HepG2 (cell line): ENCODE data around the gene EPN2. TPM values are rescaled to one million over a fixed set of nuclear protein-coding genes. Genes with fewer than 3 reads are reported as not detected.

Source experiments
- CC2D1A ChIP-seq: sonication (generic); formaldehyde crosslinking; IDR thresholded peaks from 2 replicates; pipeline ENCODE4 v1.8.1; 2023; ENCODE audit warnings: mild to moderate bottlenecking, missing genetic modification reagents
- DR1 ChIP-seq: sonication (generic); formaldehyde crosslinking; IDR thresholded peaks from 2 replicates; pipeline ENCODE4 v1.8.0; 2021; ENCODE audit warnings: mild to moderate bottlenecking, missing genetic modification reagents, inconsistent platforms
- MED13 ChIP-seq: sonication (generic); formaldehyde crosslinking; IDR thresholded peaks from 2 replicates; pipeline ENCODE4 v1.5.0; 2020; ENCODE audit warnings: missing genetic modification reagents
- PRMT3 ChIP-seq: sonication (generic); formaldehyde crosslinking; IDR thresholded peaks from 2 replicates; pipeline ENCODE4 v1.8.1; 2022; ENCODE audit warnings: low read depth, mild to moderate bottlenecking, moderate library complexity, missing genetic modification reagents, borderline replicate concordance
- SATB2 ChIP-seq: sonication (generic); formaldehyde crosslinking; IDR thresholded peaks from 2 replicates; pipeline ENCODE4 v1.5.0; 2020; ENCODE audit warnings: missing genetic modification reagents
- SMAD9 ChIP-seq: sonication (generic); formaldehyde crosslinking; IDR thresholded peaks from 2 replicates; pipeline ENCODE4 v1.5.1; 2020; ENCODE audit warnings: mild to moderate bottlenecking, missing genetic modification reagents
- XBP1 ChIP-seq: sonication (generic); formaldehyde crosslinking; IDR thresholded peaks from 2 replicates; pipeline ENCODE4 v1.5.0; 2020; ENCODE audit warnings: missing genetic modification reagents
- ZNF543 ChIP-seq: sonication (generic); formaldehyde crosslinking; IDR thresholded peaks from 2 replicates; pipeline ENCODE4 v1.4.0; 2020; ENCODE audit warnings: mild to moderate bottlenecking, missing genetic modification reagents
- ZNF589 ChIP-seq: sonication (generic); formaldehyde crosslinking; conservative IDR thresholded peaks from 2 replicates; pipeline ENCODE4 v1.8.0; 2022; ENCODE audit warnings: mild to moderate bottlenecking, moderate library complexity, missing genetic modification reagents
- ZNF629 ChIP-seq: sonication (generic); formaldehyde crosslinking; conservative IDR thresholded peaks from 2 replicates; pipeline ENCODE4 v1.5.0; 2020; ENCODE audit warnings: missing genetic modification reagents
- ZSCAN30 ChIP-seq: sonication (generic); formaldehyde crosslinking; IDR thresholded peaks from 2 replicates; pipeline ENCODE4 v1.5.0; 2020; ENCODE audit warnings: mild to moderate bottlenecking, missing genetic modification reagents
- ZSCAN31 ChIP-seq: sonication (generic); formaldehyde crosslinking; IDR thresholded peaks from 2 replicates; pipeline ENCODE4 v1.5.0; 2020; ENCODE audit warnings: low read depth, mild to moderate bottlenecking, missing genetic modification reagents
- polyA plus RNA-seq, 8 experiments: library from polyadenylated mRNA; depleted of rRNA in 3 of 8; stranded (reverse) in 7 of 8; unstranded in 1 of 8; fragments of >200 nt; fragmentation: Illumina TruSeq in 4 of 8; extraction: Trizol in 4 of 8; gene quantifications; 2 replicates each; pipeline versions ENCODE4 v1.2.1 to v1.2.3, GENCODE V29; 2011 to 2016; ENCODE audit warnings: low read depth in 4 of 8, missing spikeins in 1 of 8, mixed read lengths in 1 of 8; ENCODE audit not compliant: insufficient read depth in 1 of 8
- total RNA-seq, 5 experiments: library from RNA; depleted of rRNA; stranded (reverse); fragments of >200 nt; fragmentation: Illumina TruSeq; extraction: Trizol; gene quantifications; 2 replicates each; pipeline ENCODE4 v1.2.3, GENCODE V29; 2016; ENCODE audit warnings: low read depth in 1 of 5
- TF ChIP-seq, protein P1 (sequence below): sonication (generic); formaldehyde crosslinking; IDR thresholded peaks from 2 replicates; pipeline ENCODE4 v1.4.0; 2020; ENCODE audit warnings: missing genetic modification reagents, low read depth, mild to moderate bottlenecking, borderline replicate concordance
- TF ChIP-seq, protein P2 (sequence below): IDR thresholded peaks from 2 replicates; pipeline ENCODE4 v1.6.1; 2016; ENCODE audit warnings: low read depth, missing genetic modification reagents, missing compliant biosample characterization
- TF ChIP-seq, protein P3 (sequence below): sonication (generic); formaldehyde crosslinking; IDR thresholded peaks from 2 replicates; pipeline ENCODE4 v1.5.0; 2020; ENCODE audit warnings: mild to moderate bottlenecking, missing genetic modification reagents
- TF ChIP-seq, protein P4 (sequence below): sonication (generic); formaldehyde crosslinking; IDR thresholded peaks from 2 replicates; pipeline ENCODE4 v1.4.0; 2020; ENCODE audit warnings: missing genetic modification reagents, borderline replicate concordance
- TF ChIP-seq, protein P5 (sequence below): IDR thresholded peaks from 2 replicates; pipeline ENCODE4 v1.6.1; 2016; ENCODE audit warnings: missing genetic modification reagents, missing compliant biosample characterization

Gene EPN2
- total and polyA plus RNA-seq, 2 of the 13 experiments (the other 11 are each of a cell fraction or from before 2014, with no cell fraction given) = 7.8 to 19.2 TPM

DNA sequence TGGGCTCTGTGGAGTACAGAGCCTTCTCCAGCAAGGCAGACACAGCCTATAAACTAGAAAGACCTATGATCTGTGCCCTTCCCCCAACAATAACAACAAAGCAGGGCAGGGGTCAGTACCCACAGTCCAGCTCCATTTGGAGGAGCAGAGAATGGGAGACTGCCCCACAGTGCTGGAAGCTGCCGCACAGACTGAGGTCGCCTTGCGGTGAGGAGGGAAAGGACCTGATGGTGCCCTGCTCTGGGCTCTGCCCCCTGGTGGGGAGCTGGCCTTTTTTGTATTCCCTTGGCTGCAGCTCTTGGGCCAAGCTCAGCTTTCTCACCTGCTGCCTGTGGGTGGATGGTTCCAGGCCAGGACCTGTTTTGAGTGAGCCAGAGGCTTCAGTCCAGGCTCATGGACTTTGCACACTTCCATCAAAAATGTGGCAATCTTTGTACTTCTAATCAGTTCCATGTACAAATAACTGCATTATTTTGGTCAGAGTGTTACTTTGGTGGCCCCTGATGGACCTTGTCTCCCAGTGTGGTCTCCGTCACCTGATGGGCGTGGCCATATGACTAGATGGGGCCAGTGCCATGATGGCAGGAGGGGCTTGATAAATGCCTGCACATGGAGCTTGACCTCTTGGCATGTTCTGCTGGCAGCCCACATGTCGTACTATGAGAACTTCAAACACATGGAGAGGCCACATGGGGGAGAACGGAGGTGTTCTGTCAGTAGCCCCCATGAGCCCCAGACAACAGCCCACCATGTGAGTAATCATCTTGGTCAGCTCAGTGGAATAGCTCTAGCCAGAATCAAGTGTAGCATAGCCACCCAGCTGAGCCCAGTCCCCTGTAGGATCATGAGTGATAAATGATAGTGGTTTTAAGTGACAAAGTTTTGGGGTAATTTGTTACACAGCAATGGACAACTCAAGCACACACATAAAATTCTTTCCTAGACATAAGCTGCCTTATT lies 101.1 kb downstream of the EPN2 start (continued):
- no peak for TF ChIP-seq CC2D1A
- TF ChIP-seq, protein P1, sequence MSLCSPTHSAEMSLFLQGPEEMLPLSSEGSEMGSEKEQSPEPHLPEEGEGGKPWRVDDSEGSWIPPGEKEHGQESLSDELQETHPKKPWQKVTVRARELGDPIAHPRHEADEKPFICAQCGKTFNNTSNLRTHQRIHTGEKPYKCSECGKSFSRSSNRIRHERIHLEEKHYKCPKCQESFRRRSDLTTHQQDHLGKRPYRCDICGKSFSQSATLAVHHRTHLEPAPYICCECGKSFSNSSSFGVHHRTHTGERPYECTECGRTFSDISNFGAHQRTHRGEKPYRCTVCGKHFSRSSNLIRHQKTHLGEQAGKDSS = peak; percentile 54; the same call in 1 of the 2 replicates
- TF ChIP-seq ZNF589 (CRISPR knock-in tag) = no peak; the same call in none of the 2 replicates
- TF ChIP-seq ZSCAN30 (CRISPR knock-in tag) = no peak
- TF ChIP-seq, protein P2, sequence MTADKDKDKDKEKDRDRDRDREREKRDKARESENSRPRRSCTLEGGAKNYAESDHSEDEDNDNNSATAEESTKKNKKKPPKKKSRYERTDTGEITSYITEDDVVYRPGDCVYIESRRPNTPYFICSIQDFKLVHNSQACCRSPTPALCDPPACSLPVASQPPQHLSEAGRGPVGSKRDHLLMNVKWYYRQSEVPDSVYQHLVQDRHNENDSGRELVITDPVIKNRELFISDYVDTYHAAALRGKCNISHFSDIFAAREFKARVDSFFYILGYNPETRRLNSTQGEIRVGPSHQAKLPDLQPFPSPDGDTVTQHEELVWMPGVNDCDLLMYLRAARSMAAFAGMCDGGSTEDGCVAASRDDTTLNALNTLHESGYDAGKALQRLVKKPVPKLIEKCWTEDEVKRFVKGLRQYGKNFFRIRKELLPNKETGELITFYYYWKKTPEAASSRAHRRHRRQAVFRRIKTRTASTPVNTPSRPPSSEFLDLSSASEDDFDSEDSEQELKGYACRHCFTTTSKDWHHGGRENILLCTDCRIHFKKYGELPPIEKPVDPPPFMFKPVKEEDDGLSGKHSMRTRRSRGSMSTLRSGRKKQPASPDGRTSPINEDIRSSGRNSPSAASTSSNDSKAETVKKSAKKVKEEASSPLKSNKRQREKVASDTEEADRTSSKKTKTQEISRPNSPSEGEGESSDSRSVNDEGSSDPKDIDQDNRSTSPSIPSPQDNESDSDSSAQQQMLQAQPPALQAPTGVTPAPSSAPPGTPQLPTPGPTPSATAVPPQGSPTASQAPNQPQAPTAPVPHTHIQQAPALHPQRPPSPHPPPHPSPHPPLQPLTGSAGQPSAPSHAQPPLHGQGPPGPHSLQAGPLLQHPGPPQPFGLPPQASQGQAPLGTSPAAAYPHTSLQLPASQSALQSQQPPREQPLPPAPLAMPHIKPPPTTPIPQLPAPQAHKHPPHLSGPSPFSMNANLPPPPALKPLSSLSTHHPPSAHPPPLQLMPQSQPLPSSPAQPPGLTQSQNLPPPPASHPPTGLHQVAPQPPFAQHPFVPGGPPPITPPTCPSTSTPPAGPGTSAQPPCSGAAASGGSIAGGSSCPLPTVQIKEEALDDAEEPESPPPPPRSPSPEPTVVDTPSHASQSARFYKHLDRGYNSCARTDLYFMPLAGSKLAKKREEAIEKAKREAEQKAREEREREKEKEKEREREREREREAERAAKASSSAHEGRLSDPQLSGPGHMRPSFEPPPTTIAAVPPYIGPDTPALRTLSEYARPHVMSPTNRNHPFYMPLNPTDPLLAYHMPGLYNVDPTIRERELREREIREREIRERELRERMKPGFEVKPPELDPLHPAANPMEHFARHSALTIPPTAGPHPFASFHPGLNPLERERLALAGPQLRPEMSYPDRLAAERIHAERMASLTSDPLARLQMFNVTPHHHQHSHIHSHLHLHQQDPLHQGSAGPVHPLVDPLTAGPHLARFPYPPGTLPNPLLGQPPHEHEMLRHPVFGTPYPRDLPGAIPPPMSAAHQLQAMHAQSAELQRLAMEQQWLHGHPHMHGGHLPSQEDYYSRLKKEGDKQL (CRISPR knock-in tag) = no peak
- TF ChIP-seq MED13 (CRISPR knock-in tag) = no peak
- TF ChIP-seq SMAD9 (CRISPR knock-in tag) = 0 out of 2 replicates have a peak, but pooled peaks have one; percentile 56
- TF ChIP-seq, protein P3, sequence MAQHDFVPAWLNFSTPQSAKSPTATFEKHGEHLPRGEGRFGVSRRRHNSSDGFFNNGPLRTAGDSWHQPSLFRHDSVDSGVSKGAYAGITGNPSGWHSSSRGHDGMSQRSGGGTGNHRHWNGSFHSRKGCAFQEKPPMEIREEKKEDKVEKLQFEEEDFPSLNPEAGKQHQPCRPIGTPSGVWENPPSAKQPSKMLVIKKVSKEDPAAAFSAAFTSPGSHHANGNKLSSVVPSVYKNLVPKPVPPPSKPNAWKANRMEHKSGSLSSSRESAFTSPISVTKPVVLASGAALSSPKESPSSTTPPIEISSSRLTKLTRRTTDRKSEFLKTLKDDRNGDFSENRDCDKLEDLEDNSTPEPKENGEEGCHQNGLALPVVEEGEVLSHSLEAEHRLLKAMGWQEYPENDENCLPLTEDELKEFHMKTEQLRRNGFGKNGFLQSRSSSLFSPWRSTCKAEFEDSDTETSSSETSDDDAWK = no peak
- TF ChIP-seq XBP1 (CRISPR knock-in tag) = no peak
- TF ChIP-seq ZNF543 (CRISPR knock-in tag) = peak; percentile 40
- TF ChIP-seq, protein P4, sequence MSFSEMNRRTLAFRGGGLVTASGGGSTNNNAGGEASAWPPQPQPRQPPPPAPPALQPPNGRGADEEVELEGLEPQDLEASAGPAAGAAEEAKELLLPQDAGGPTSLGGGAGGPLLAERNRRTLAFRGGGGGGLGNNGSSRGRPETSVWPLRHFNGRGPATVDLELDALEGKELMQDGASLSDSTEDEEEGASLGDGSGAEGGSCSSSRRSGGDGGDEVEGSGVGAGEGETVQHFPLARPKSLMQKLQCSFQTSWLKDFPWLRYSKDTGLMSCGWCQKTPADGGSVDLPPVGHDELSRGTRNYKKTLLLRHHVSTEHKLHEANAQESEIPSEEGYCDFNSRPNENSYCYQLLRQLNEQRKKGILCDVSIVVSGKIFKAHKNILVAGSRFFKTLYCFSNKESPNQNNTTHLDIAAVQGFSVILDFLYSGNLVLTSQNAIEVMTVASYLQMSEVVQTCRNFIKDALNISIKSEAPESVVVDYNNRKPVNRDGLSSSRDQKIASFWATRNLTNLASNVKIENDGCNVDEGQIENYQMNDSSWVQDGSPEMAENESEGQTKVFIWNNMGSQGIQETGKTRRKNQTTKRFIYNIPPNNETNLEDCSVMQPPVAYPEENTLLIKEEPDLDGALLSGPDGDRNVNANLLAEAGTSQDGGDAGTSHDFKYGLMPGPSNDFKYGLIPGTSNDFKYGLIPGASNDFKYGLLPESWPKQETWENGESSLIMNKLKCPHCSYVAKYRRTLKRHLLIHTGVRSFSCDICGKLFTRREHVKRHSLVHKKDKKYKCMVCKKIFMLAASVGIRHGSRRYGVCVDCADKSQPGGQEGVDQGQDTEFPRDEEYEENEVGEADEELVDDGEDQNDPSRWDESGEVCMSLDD (CRISPR knock-in tag) = 0 out of 2 replicates have a peak, but pooled peaks have one; percentile 44
- peak; percentile 32; the same call in 1 of the 2 replicates for TF ChIP-seq DR1
- peak; percentile 55 for TF ChIP-seq ZNF629 (CRISPR knock-in tag)
- TF ChIP-seq SATB2 (CRISPR knock-in tag) = 0 out of 2 replicates have a peak, but pooled peaks have one; percentile 6
- TF ChIP-seq PRMT3 (CRISPR knock-in tag) = peak; percentile 86; the same call in 1 of the 2 replicates
- TF ChIP-seq ZSCAN31 (CRISPR knock-in tag) = no peak
- TF ChIP-seq, protein P5, sequence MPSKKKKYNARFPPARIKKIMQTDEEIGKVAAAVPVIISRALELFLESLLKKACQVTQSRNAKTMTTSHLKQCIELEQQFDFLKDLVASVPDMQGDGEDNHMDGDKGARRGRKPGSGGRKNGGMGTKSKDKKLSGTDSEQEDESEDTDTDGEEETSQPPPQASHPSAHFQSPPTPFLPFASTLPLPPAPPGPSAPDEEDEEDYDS (CRISPR knock-in tag) = peak; percentile 18; the same call in 1 of the 2 replicates
